Stimulated activated CD8-positive, alpha-beta memory T cell treated with anti-CD3 and anti-CD28 coated beads, Interleukin-2, amount 100 ng/mL, for 1 hour (primary cell): ENCODE data around the gene NOP16.

ENCODE experiments used
- DNase-seq, 2 donors: peaks; one replicate each; pipeline ENCODE4 v3.0.0-alpha.2; 2020; ENCODE audit warnings: low read depth in 2 of 2

The NOP16 gene

GRCh38 chr5:176360894-176361436, 27.4 kb downstream of the NOP16 start:
- no peak for DNase-seq

GRCh38 chr5:176359658-176360057, 28.7 kb downstream of the NOP16 start:
- DNase-seq, result no peak

- no peak for DNase-seq
Observed at GRCh38 chr5:176356179-176356566, 32.2 kb downstream of the NOP16 start.

GRCh38 chr5:176355400-176356178, 32.8 kb downstream of the NOP16 start:
- DNase-seq, result no peak

GRCh38 chr5:176353533-176353932, 34.9 kb downstream of the NOP16 start:
- DNase-seq, result no peak

GRCh38 chr5:176352116-176352878, 36.1 kb downstream of the NOP16 start:
- DNase-seq, result no peak

- DNase-seq, result no peak
Observed at GRCh38 chr5:176350416-176350815, 38.0 kb downstream of the NOP16 start.

- no peak for DNase-seq
Observed at GRCh38 chr5:176342766-176343458, 45.5 kb downstream of the NOP16 start.

- DNase-seq, result no peak
Observed at GRCh38 chr5:176342158-176342483, 46.3 kb downstream of the NOP16 start.

GRCh38 chr5:176341325-176342157, 46.9 kb downstream of the NOP16 start:
- DNase-seq, result no peak

GRCh38 chr5:176339304-176339703, 49.1 kb downstream of the NOP16 start:
- DNase-seq, result no peak

- DNase-seq, result no peak
Observed at GRCh38 chr5:176337913-176338312, 50.5 kb downstream of the NOP16 start.

- no peak for DNase-seq
Observed at GRCh38 chr5:176334031-176334770, 54.2 kb downstream of the NOP16 start.
